HG03565 (cell line): ENCODE data around the gene SRCAP.

Experiments
- ATAC-seq: cut with Tn5 transposase; IDR thresholded peaks from one replicate; pipeline ENCODE4 v1.9.1; 2021; ENCODE audit warnings: mild to moderate bottlenecking, moderate library complexity; ENCODE audit not compliant: unreplicated experiment

Gene SRCAP

DNA sequence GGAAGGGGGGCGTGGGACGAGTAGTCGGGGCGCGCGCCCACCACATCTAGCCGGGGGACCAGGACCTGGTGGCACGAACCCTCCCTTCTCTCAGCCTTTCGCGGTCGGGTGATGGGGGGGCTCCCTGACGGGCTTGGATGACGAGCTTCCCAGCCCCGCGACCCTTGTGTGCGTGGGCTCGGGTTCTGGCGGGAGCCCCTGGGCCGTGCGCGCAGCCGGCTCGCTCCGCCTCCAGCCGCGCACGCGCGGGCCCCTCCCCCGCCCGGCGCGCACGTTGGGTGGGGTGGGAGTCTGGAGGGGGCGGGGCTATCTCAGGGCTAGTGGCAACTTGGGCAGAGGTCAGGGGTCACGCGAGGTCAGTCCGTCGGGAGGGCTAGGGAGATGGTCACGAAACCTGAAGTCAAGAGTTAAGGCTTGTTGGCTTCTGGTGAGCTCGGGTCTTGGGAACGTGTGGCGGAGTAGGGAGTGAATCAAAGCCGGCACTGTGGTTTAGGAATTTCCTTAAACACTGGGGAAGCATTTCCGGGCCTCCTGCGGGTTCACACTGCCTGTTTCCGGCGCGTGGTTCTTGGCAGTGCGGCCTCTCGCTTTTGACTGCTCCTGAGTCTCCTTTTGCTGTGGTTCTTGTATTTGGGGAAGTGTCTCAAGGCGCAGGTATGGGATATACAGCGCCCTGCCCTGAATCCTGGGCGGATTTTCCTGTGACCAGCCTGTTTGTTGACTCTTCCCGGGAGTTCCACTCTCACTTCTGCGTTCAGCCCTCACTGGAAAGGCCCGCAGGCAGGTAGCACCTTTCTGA is at the start of gene SRCAP:
Gene SRCAP, plus strand, starts transcription at position 356 of the 799 bp plus-strand sequence. CDS start 1,654 bp downstream, outside the sequence.
- peak; percentile 17 for ATAC-seq

DNA sequence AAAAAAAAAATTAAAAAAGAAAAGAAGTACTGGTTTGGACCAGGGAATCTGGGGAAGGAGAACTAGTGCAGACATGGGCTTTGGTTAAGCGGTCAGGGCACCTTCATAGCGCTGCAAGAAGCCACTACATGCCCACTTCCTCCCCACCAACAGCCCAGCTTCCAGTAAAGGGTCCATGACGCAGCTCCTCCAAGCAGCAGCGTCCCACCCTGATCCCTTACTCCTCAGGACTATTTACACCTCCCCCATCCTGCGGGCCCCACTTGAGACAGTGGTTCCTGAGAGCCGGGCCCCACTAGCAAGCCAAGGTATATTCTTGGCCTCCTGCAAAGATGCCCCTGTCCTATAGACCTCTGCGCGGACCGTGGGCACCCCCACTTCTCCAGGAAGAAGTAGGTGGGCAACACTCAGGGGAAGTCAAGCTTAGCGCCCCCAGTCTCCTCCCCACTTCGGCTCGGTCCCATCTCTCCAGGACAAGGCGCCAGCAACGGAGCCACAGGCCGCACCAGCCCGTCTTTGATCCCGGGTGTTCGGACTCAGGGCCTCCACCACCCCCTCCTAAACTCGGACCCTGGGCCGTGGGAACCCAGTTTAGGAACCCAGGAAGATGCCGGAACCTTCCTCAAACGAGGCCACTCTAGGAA is 49.1 kb upstream of the SRCAP start:
- ATAC-seq: no peak

DNA sequence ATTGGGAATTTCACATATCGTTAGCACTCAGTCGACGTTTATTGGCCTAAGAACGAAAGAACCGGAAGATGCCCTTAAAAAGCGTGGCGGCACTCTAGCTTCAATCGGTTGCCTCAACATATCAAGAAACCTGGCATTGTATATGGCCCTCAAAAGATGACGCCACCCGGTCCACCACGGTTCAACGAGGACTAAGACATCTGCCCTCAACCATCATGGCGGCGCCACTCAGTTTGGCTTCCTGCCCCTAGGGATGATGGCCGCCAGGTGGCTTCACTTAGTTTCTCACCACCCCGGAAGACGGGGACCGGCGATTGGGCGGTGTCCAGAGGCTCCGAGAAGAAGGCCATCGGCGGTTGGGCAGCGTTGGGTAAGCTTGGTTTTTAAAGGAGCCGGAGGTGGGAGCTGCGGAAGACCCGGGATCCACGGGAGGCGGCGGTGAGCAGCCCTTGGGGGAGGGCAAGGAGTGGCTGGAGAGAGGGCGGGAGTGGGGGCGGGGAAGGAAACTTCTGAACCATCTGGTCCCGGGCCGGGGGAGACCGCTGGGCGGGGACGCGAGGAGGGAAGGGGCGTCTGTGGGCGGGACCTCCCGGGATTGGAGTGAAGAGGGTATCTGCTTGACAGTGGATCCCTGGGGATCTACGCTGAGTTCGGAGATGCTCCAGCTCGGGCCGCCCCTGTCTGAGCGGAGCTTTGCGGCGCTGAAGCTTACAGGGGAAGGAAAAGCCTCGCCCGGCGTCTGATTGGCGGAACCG is 48.4 kb upstream of the SRCAP start, which contains the start of gene PRR14:
Gene PRR14, plus strand, starts transcription at position 592 of the 755 bp plus-strand sequence. CDS start 686 bp downstream, outside the sequence.
- ATAC-seq: peak; percentile 73

DNA sequence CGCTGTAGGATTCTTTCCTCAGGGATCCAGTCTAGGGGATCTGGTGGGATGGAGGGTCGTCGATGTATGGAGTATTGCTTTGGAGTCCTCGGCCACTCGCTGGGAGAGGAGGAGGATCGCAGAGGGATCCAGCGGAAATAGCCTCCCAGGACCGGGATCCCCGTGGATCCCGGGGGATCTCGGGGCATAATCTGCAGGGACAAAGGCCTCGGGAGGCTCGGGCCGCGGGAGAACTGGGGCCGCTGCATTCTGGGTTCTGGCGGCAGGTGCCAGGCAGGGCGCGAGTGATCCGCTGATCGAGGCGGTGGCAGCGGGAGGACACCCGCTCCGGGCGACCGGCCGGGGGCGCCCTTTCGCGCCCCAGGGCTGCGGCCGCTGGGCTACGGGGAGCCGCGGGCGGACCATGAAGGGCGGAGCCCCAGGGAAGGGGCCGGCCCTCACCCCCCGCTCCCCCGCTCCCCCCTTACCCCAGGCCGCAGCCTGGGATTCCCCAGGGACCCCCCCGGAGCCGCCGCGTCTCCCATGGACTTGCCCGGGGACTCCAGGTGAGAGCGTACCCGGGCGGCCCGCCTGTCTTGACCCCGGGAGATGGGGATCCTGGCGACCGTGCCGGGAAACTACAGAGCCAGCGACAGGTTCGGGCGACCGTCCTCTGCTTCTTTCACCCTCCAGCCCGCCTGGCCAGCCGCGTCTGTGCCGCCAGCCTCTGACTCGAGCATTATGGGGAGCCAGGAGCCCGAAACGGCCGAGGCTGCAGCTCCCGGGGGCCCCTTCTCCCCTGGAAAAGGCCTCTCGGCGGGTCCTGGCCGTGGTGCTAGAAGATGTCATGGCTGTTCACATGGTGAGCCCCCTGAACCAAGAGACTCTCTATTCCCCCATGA is 47.6 kb upstream of the SRCAP start:
- ATAC-seq: peak; percentile 35

DNA sequence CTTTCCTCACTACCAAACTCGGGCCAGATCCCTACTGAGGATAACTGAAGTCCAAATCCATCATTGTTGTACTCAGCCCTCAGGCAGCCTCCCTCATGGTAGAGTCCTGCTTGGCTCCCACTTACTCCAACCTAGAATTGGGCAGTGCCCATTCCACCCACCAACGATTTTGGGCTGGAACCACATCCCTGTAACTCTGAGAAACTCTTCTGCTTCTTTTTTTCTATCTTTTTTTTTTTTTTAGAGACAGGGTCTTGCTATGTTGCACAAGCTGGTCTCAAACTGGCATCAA is 47.0 kb upstream of the SRCAP start:
- ATAC-seq: no peak

DNA sequence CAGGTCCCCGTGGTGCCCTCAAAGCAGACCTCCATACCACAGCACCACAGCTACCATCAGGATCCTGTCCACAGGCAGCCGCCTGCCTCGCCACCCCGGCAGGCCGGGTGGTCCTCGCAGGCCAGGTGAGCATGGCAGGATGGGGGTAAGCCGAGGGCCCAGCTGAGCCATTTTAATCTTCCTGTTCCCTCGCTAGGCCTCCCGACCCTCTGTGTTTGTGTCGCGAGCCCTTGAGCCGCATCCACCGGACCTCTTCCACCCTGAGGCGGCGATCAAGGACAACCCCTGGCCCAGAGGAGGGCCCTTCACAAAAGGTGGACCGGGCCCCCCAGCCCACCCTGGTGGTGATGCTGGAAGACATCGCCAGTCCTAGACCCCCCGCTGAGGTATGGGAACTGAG is 46.3 kb upstream of the SRCAP start:
- no peak for ATAC-seq

DNA sequence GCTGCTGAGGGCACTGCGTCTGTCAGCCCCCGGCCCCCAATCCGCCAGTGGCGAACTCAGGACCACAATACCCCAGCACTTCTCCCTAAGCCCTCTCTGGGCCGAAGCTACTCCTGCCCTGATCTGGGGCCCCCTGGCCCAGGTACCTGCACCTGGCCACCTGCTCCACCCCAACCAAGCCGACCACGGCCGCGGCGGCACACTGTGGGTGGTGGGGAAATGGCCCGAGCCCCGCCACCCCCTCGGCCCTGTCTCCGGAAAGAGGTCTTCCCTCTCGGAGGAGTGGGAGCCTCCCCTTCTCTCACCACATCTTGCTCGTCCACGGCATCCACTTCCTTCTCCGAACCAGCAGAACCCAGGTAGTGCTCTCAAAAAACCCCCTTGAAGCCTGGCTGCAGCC is 44.1 kb upstream of the SRCAP start:
- ATAC-seq: no peak

DNA sequence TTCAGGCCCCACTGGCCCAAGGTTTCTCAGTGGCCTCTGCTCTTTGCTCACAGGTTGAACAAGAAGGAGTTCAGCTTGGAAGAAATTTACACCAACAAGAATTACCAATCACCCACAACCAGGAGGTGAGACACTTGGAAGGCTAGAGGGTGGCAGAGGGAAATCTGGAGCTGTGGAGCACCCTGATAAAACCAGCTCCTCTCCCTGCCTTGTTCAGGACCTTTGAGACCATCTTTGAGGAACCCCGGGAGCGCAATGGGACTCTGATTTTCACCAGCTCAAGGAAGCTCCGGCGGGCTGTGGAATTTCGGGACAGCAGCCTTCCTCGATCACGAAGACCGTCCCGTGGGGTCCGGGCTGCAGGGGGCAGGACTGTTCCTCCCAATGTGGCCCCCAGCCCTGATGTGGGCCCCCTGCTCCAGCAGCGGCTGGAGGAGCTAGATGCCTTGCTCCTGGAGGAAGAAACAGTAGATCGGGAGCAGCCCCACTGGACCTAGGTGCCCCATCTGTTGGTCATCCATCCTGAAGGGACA is 43.1 kb upstream of the SRCAP start:
- no peak for ATAC-seq

DNA sequence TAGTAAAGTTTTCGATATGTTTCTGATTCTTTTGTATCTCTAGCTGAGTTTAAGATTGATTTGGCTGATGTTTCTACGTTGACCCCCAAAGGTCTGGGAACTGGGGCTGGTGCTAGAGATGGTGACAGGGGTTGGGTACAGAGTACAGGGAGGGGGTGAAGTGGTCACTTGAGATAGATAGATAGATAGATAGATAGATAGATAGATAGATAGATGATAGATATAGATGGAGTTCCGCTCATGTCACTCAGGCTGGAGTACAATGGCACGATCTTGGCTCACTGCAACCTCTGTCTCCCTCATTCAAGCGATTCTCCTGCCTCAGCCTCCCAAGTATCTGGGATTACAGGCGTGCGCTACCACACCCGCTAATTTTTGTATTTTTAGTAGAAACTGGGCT is 42.6 kb upstream of the SRCAP start:
- no peak for ATAC-seq

DNA sequence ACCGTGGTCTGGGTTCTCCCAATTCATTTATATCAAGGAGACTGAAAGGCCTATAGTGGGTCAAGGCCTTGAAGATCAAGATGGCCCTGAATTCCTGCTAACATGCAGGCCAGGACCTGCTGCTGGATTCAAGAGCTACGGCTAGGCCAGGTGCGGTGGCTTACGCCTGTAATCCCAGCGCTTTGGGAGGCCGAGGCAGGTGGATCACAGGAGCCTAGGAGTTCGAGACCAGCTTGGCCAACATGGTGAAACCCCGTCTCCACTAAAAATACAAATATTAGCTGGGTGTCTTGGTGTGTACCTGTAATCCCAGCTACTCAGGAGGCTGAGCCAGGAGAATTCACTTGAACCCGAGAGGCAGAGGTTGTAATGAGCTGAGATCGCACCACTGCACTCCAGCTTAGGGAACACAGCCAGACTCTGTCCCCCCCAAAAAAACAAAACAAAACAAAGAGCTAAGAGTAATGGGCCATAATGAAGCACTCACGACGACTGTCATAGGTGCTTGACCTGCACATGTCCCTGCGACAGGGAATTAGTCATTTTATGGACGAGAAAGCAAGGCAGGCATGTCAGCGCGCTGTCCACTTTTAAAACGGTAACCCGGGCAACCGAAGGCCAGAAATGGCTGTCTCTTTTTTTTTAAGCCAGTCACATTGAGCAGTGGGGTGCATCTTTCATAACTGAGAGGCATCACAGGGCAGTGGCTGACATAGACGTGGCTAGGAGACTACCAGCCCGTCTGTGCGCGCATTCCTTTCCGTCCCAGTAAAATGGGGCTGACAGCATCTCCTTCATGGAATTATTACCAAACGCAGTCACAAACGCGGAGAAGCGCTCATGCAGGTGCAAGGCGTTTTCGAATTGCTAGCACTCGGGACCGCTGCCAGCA is 41.8 kb upstream of the SRCAP start:
- ATAC-seq: no peak

DNA sequence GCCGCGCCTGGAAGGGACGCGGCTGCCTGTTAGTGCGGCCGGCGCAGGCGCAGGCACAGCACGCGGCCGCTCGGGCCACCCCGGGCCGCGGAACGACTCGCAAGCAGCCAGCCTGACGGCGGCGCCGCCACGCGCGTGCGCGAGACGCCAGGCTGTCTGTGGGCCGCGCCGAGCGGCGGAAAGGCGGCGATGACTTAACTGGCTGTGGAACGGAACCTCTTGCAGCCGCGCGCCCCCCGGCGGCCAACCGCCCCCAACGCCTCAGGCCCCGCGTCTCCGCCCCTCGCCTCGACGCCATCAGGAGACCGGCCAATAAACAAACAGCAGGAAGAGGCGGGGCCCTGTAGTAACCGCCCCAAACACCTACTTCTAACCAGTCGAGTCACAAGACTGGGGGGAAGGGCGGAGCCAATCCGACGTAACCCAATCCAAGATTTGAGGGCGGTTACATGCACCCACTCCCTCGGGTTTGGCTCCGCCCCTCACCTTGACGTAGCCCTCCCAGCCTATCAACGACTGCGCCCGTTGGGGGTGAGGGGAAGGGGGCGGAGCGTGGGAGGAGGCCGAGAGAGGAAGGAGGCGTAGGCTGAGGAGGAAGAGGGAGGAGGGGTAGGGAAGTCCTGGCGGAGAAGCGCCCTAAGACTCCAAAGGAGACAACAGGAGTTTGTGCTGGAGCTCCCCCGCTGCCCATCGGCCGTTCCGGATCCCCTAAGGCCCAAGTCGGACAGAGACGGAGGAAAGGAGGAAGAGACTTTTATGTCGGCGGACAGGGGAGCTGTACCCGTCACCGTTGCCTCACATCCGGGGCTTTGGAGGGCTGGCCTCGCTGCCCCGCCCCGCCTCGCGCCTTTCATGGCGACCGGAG is 40.9 kb upstream of the SRCAP start, which contains the start of gene FBRS:
Gene FBRS, plus strand, starts transcription at position 566 of the 865 bp plus-strand sequence. CDS start 1,088 bp downstream, outside the sequence.
- peak; percentile 65 for ATAC-seq

DNA sequence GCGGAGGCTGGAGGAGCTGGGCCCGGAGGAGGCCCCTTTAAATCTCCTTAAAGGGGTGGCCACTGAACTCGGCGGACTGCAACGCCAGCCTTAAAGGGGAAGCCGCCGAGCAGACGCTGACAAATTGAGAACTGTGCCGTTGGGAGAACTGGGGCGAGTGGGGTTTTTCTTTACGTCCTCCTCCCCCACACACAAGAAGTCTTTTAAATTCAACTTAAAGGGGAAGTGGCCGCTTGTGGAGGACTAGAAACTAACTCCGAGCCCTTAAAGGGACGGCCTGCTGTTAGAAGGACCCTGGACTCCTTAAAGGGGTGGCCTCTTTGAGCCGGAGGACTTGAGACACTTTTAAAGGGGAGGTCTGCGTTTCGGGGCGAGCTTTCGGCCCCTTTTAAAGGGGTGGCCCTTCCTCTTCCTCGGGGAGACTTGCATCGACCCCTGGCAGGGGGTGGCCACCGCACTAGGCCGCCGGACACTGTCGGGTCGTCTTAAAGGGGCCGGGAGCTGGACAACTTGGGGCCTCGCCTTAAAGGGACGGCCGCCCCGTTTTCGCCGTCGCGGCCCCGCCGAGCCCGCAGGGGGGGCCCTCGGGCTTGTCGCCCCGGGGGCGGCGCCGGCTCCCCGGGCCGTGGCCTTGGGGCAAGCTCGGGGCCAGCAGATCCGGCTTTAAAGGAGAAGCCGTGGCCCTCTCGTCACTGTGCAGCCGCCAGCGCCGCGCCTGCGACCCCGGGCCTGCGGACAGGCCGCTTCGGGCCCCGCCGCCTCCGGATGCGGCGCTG is 40.1 kb upstream of the SRCAP start:
- ATAC-seq: peak; percentile 8

DNA sequence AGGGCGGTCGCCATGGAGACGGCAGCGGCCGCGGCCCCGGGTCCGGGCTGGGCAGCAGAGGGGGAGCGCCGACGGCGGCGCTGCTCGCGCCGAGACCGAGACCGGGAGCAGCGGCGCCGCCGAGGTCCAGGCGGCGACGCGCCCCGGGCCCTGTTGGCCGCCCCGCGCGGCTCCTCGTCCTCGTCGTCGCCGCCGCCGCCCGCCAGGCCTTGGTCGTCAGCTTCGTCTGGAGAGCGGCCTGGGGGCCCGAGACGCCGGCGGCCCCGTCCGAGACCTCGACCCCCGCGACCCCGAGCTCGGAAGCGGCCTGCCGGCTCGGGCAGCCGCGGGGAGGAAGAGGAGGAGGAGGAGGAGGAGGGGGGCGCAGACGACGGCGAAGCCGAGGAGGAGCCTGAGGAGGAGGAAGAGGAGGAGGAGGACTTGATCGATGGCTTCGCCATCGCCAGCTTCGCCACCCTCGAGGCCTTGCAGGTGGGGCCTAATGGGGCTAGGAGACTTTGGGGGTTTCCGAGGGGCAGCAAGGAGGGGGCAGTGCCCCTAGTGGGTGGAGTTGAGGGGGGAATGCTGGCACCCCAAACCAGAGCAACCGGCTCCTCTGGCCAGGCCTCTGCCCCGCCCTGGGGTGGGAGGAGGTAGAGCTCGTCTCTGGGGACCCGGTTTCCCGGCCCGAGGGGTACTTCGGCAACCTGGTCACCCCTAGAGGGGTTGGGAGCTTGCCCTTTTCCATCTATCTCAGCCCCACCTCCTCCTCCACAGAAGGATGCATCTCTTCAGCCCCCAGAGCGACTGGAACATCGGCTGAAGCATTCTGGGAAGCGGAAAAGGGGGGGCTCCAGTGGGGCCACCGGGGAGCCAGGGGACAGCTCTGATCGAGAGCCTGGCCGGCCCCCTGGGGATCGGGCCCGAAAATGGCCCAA is 39.2 kb upstream of the SRCAP start:
- no peak for ATAC-seq

DNA sequence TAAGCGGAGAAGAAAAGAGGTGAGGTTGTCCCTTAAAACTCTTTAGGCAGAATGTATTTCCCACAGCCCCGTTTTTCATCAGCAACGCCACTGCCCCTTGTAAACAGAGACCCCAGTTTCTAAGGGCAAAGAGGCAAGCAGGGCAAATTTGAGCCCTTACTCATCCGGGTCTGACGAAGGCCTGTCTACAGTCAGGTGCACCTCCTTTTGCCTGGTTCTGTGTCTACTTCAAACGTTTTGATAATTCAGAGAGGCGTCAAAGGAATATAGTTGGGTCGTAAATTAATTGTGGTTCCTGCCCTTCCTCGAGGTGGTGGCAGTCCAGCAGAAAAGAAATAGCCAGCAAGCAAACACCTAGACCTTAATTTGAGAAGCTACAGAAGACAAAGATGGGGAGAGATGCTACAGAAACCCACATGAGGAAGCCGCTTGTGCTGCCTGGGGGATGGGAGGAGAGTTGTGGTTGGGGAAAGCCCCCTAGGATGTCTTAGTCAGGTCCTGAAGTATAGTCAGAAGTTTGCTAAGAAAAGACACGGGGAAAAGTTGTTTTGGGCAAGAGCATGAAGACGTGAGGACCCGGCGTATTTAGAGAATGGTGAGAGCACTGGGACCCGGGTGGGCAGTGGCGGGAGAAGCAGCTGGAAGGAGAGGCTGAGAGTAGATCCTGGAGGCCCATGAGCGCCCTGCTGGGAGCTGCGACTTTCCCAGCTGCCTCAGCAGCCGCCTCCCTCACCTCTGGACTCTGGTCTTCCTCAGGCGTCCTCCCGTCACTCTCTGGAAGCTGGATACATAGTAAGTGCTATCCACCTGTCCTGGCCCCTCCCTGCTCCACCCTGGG is 38.3 kb upstream of the SRCAP start:
- no peak for ATAC-seq

DNA sequence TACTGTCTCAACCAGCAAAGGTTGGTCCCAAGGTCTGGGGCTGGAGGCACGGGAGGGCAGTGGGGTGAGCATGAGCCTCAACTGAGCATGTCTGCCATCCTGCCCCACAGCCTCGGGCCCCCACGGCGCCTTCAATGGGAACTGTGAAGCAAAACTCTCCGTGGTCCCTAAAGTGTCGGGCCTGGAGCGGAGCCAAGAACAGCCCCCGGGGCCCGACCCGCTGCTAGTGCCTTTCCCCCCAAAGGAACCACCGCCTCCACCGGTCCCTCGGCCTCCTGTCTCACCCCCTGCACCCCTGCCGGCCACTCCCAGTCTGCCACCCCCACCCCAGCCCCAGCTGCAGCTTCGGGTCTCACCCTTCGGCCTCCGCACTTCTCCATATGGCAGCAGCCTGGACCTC is 36.5 kb upstream of the SRCAP start:
- no peak for ATAC-seq

DNA sequence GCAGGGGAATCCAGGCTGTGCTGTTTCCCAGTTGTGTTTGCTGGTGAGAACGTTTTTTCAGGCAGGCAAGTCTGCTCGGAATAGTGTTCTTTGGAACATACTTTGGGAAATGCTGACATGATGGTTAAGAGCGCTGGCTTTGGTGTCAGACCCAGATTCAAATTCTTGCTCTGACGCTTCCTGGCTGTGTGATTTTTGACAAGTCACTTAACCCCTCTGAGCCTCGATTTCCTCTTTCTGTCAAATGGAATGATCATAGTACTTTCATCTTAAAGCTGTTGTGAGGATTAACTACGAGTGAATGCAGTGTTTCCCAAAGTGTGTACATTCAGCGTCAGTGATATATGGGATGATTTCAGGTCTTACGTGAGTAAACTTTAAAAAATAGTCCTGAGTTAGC is 35.9 kb upstream of the SRCAP start:
- no peak for ATAC-seq
